ENCODE measurements around the gene TEKTIP1.
"Not testable (repeated sequence)": the region's sequence is repeated elsewhere in the genome, so short reads cannot be mapped to it uniquely, and the experiment has no call there.

Gene TEKTIP1

GRCh38 chr19:3523361-3524077 is 15.5 kb upstream of the TEKTIP1 start:
- DNase-seq (ENCODE audit: low read depth), result no peak

GRCh38 chr19:3524078-3524842 is 14.7 kb upstream of the TEKTIP1 start:
- no peak for DNase-seq (ENCODE audit: low read depth)

- no peak for DNase-seq (ENCODE audit: low read depth)
Observed at GRCh38 chr19:3524904-3525451, 14.0 kb upstream of the TEKTIP1 start.

GRCh38 chr19:3526507-3527237 is 12.3 kb upstream of the TEKTIP1 start:
- no peak for DNase-seq (ENCODE audit: low read depth)

- DNase-seq (ENCODE audit: low read depth), result no peak
Observed at GRCh38 chr19:3527238-3527910, 11.6 kb upstream of the TEKTIP1 start.

DNA sequence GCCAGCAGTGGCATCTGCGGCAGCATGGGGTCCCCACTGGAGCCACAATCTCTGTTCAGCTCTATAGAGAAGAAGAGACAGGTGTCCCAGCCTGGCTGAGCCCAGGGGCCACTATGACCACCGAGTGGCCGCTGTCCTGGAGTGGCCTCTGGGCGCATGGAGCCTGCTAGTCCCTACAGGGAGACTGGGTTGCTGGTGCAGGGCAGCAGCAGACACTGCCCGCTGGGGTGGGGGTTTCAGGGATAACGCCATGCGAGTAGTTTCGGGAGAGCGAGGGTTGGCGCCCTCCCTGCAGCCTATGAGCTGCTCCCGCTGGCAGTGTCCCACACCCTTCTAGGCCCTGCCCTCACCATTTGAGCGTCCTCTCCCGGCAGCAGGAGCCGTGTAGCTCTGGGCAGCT is 10.9 kb upstream of the TEKTIP1 start:
- DNase-seq (ENCODE audit: low read depth), result no peak

- DNase-seq (ENCODE audit: low read depth), result no peak
Observed at GRCh38 chr19:3528539-3529211, 10.3 kb upstream of the TEKTIP1 start.

GRCh38 chr19:3529299-3529698 is 9.7 kb upstream of the TEKTIP1 start:
- not testable (repeated sequence) for DNase-seq (ENCODE audit: low read depth)

GRCh38 chr19:3530389-3530788 is 8.6 kb upstream of the TEKTIP1 start:
- DNase-seq (ENCODE audit: low read depth), result no peak

GRCh38 chr19:3531716-3532115 is 7.3 kb upstream of the TEKTIP1 start:
- DNase-seq (ENCODE audit: low read depth), result no peak

DNA sequence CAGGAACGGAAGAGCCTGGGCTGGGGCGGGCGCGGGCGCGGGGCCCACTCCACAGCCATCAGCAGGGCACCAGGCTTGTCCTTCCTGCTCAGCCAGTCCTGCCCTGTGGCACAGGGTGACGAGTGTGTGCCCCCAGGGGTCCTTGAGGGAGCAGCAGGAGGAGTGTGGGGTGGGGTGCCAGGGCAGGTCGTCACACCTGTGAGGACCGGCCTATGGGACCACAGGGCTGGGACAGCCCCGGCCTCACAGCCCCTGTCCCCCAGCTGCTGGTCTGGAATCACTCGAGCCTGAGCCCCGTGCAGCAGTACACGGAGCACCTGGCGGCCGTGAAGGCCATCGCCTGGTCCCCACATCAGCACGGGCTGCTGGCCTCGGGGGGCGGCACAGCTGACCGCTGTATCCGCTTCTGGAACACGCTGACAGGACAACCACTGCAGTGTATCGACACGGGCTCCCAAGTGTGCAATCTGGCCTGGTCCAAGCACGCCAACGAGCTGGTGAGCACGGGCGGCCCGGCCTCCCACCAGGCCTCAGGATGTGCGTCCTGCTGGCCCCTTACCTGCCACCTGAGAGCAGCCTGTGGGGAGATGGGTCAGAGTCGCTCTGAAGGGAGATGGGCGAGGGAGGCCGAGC is 6.7 kb upstream of the TEKTIP1 start:
- no peak for DNase-seq (ENCODE audit: low read depth)

DNA sequence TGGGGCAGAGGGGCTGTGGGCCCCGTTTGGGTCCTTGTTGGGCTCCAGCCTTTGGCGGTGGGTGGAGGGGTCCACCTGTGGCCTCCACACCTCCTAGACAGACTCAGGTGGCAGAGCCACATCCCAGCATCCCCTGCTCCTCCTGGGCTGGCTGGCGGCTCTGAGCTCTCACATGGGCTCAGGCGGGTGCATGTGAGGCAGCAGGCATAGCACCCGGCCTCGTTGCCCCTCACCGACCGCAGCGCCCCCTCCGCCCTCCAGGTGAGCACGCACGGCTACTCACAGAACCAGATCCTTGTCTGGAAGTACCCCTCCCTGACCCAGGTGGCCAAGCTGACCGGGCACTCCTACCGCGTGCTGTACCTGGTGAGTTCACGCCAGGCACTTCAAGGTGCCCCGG is 5.9 kb upstream of the TEKTIP1 start:
- DNase-seq (ENCODE audit: low read depth), result no peak

GRCh38 chr19:3533563-3534216 is 5.3 kb upstream of the TEKTIP1 start:
- DNase-seq (ENCODE audit: low read depth), result no peak

DNA sequence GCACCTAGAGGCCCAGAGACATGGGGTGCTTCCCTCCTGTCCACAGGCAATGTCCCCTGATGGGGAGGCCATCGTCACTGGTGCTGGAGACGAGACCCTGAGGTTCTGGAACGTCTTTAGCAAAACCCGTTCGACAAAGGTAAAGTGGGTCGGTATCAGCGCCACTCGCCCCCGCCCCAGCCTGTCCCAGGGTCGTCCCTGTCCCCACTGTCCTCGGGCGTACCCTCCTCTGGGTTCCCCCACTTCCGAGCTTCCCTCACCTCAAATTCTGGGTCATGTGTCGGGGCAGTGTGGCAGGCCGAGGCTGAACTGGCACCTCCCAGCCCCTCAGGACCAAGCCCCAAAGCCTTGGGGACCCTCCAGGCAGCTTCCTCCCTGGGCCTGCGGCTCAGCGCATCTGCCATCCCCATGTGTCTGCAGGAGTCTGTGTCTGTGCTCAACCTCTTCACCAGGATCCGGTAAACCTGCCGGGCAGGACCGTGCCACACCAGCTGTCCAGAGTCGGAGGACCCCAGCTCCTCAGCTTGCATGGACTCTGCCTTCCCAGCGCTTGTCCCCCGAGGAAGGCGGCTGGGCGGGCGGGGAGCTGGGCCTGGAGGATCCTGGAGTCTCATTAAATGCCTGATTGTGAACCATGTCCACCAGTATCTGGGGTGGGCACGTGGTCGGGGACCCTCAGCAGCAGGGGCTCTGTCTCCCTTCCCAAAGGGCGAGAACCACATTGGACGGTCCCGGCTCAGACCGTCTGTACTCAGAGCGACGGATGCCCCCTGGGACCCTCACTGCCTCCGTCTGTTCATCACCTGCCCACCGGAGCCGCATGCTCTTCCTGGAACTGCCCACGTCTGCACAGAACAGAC is 4.4 kb upstream of the TEKTIP1 start:
- DNase-seq (ENCODE audit: low read depth), result no peak

- DNase-seq (ENCODE audit: low read depth), result no peak
Observed at GRCh38 chr19:3535235-3535535, 3.8 kb upstream of the TEKTIP1 start.

DNA sequence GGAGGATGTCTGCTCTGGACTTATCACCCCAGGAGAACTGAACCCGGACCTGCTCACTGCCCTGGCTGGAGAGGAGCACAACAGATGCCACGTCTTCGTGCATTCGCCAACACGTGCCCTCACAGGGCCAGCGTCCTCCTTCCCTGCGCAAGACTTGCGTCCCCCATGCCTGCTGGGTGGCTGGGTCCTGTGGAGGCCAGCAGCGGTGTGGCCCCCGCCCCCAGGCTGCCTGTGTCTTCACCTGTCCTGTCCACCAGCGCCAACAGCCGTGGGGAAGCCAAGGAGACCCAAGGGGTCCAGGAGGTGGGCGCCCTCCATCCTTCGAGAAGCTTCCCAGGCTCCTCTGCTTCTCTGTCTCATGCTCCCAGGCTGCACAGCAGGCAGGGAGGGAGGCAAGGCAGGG is 3.4 kb upstream of the TEKTIP1 start:
- no peak for DNase-seq (ENCODE audit: low read depth)

DNA sequence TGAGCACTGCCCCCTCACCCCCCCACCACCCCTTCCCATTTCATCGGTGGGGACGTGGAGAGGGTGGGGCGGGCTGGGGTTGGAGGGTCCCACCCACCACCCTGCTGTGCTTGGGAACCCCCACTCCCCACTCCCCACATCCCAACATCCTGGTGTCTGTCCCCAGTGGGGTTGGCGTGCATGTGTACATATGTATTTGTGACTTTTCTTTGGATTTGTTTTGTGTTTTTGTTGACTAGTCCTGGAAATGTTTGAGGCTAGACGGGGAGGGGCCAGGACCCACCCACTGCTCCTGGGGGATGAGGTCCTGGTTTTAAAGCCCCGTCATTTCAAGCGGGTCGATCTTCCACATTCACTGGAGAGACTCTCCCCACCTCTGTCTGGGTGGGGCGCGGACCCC is 3.0 kb upstream of the TEKTIP1 start:
- no peak for DNase-seq (ENCODE audit: low read depth)

GRCh38 chr19:3536429-3537100 is 2.4 kb upstream of the TEKTIP1 start:
- DNase-seq (ENCODE audit: low read depth), result no peak

GRCh38 chr19:3537101-3537437 is 1.9 kb upstream of the TEKTIP1 start:
- no peak for DNase-seq (ENCODE audit: low read depth)

Measured in stimulated activated CD8-positive, alpha-beta memory T cell treated with anti-CD3 and anti-CD28 coated beads, Interleukin-15, amount 100 ng/mL, for 24 hours (primary cell).